GM23248 (cell line): Measurements from ENCODE around the gene SPOP. TPM values are rescaled to one million over a fixed set of nuclear protein-coding genes. Genes with fewer than 3 reads are reported as not detected.
"Not testable (repeated sequence)": the region's sequence is repeated elsewhere in the genome, so short reads cannot be mapped to it uniquely, and the experiment has no call there.

Experiments used
- DNase-seq: peaks from one replicate; pipeline ENCODE4 v3.0.0-alpha.2; 2015
- H2AFZ ChIP-seq: fragments of 200-600 bp; sonication (generic); 2 replicates; pipeline ENCODE4 v1.6.1; 2016; ENCODE audit warnings: antibody characterized with exemption
- H3F3A ChIP-seq: fragments of 200-600 bp; sonication (generic); 2 replicates; pipeline ENCODE4 v1.6.1; 2016; ENCODE audit warnings: mild to moderate bottlenecking, antibody characterized with exemption, mixed run types; ENCODE audit not compliant: insufficient read depth
- H3K27ac ChIP-seq: fragments of 200-600 bp; sonication (generic); 2 replicates; pipeline ENCODE4 v1.5.1; 2016; ENCODE audit warnings: mild to moderate bottlenecking
- H3K27me3 ChIP-seq: fragments of 200-600 bp; sonication (generic); replicated peaks from 2 replicates; pipeline ENCODE4 v1.6.1; 2016; ENCODE audit warnings: mild to moderate bottlenecking; ENCODE audit not compliant: insufficient read depth
- H3K36me3 ChIP-seq: fragments of 200-600 bp; sonication (generic); 2 replicates; pipeline ENCODE4 v1.6.1; 2016; ENCODE audit warnings: low read depth, mild to moderate bottlenecking
- H3K4me1 ChIP-seq: fragments of 200-600 bp; sonication (generic); 2 replicates; pipeline ENCODE4 v1.6.1; 2016; ENCODE audit warnings: mild to moderate bottlenecking; ENCODE audit not compliant: insufficient read depth
- H3K4me2 ChIP-seq: fragments of 200-600 bp; sonication (generic); one replicate; pipeline ENCODE4 v1.6.1; 2016; ENCODE audit warnings: mild to moderate bottlenecking; ENCODE audit not compliant: unreplicated experiment
- H3K4me3 ChIP-seq: fragments of 200-600 bp; sonication (generic); 2 replicates; pipeline ENCODE4 v1.5.1; 2016; ENCODE audit warnings: mild to moderate bottlenecking
- H3K79me2 ChIP-seq: fragments of 200-600 bp; sonication (generic); 2 replicates; pipeline ENCODE4 v1.6.1; 2016; ENCODE audit warnings: mild to moderate bottlenecking; ENCODE audit not compliant: insufficient read depth
- H3K9ac ChIP-seq: fragments of 200-600 bp; sonication (generic); 2 replicates; pipeline ENCODE4 v1.6.1; 2016; ENCODE audit warnings: mild to moderate bottlenecking
- H3K9me2 ChIP-seq: fragments of 200-600 bp; sonication (generic); 2 replicates; pipeline ENCODE4 v1.6.1; 2016; ENCODE audit warnings: mixed run types, mild to moderate bottlenecking, moderate library complexity; ENCODE audit not compliant: insufficient read depth
- H3K9me3 ChIP-seq: fragments of 200-600 bp; sonication (generic); one replicate; pipeline ENCODE4 v1.6.1; 2017; ENCODE audit warnings: low read depth
- H4K20me1 ChIP-seq: fragments of 200-600 bp; sonication (generic); 2 replicates; pipeline ENCODE4 v1.6.0; 2016; ENCODE audit not compliant: insufficient read depth
- EZH2 ChIP-seq: fragments of 200-600 bp; sonication (generic); IDR thresholded peaks from 2 replicates; pipeline ENCODE4 v1.6.1; 2018; ENCODE audit warnings: antibody characterized with exemption, mild to moderate bottlenecking; ENCODE audit not compliant: insufficient read depth, poor library complexity, severe bottlenecking
- EZH2phosphoT487 ChIP-seq: fragments of 200-600 bp; sonication (generic); IDR thresholded peaks from 2 replicates; pipeline ENCODE4 v1.6.1; 2018; ENCODE audit warnings: antibody characterized with exemption, moderate library complexity, mild to moderate bottlenecking, low read depth; ENCODE audit not compliant: insufficient read depth
- WGBS, 2 experiments: methylation state at CpG; one replicate each; pipeline ENCODE4 v1.1.6; 2015 to 2017; ENCODE audit warnings: low lambda C conversion rate in 2 of 2, low coverage in 1 of 2; ENCODE audit errors: missing lambda C conversion rate in 2 of 2; 5-methylcytosine and 5-hydroxymethylcytosine counted together
- in situ Hi-C: fragments of 300-500 bp; cut with MboI; formaldehyde crosslinking; loops from 2 replicates; pipeline ENCODE4 v1.15.0; 2020
- polyA plus RNA-seq: library from polyadenylated mRNA; unstranded; fragments of >200 nt; fragmentation: Nextera tagmentation; extraction: Ambion mirVana; gene quantifications from 2 replicates; pipeline ENCODE4 v1.2.1, GENCODE V29; 2016
- total RNA-seq: library from RNA; depleted of rRNA; stranded (reverse); fragments of >200 nt; shearing (Covaris generic); gene quantifications from 2 replicates; pipeline ENCODE4 v1.2.3, GENCODE V29; 2014

SPOP gene
- total and polyA plus RNA-seq, 2 experiments from 2014 or later = 64.1 to 69.8 TPM

- Histone ChIP-seq H2AFZ (no peak overlapping the region), H3K36me3 (no peaks in the 10 kb centered on the region), H3K27me3 (no peaks in the 10 kb centered on the region), H3K9ac (no peak overlapping the region), H3K9me3 (no peaks in the 10 kb centered on the region), H3K9me2 (no peaks in the 10 kb centered on the region), H3K4me2 (no peak overlapping the region), H3K27ac (no peak overlapping the region), H3K4me3 (no peak overlapping the region), H3F3A (no peaks in the 10 kb centered on the region), H3K4me1 (no peaks in the 10 kb centered on the region), H4K20me1 (no peaks in the 10 kb centered on the region), H3K79me2 (no peaks in the 10 kb centered on the region)
- in situ Hi-C loops = loop anchor here (5.0 to 25.0 kb wide), 2 partner anchors 111 to 416 kb away; partner anchors contain the start of gene DLX3
- no peak for DNase-seq
- WGBS, 2 experiments = 66 to 73% methylated on average over 6 of the region's 6 CpGs
- TF ChIP-seq EZH2phosphoT487 = no peak
- TF ChIP-seq EZH2 = no peak
Measured at GRCh38 chr17:49571283-49571682, 106.6 kb downstream of the SPOP start.

- no peak overlapping the region for H3K9ac ChIP-seq
- H3K9me2 ChIP-seq = no peaks in the 10 kb centered on the region
- no peaks in the 10 kb centered on the region for H3K4me1 ChIP-seq
- DNase-seq = no peak
- WGBS, 2 experiments = 47 to 55% methylated on average over 11 of the region's 11 CpGs
- H3K36me3 ChIP-seq = no peaks in the 10 kb centered on the region
- H3K4me3 ChIP-seq = no peak overlapping the region
- no peaks in the 10 kb centered on the region for H4K20me1 ChIP-seq
- H3K27ac ChIP-seq = no peak overlapping the region
- H3K27me3 ChIP-seq = no peaks in the 10 kb centered on the region
- H3F3A ChIP-seq = no peaks in the 10 kb centered on the region
- TF ChIP-seq EZH2phosphoT487 = no peak
- no peak for TF ChIP-seq EZH2
- no peaks in the 10 kb centered on the region for H3K9me3 ChIP-seq
- no peak overlapping the region for H2AFZ ChIP-seq
- no peaks in the 10 kb centered on the region for H3K79me2 ChIP-seq
- H3K4me2 ChIP-seq = no peak overlapping the region
- in situ Hi-C loops = loop anchor here (5.0 to 25.0 kb wide), 2 partner anchors 112 to 417 kb away; partner anchors contain the start of gene DLX3
Measured at GRCh38 chr17:49570540-49571242, 107.2 kb downstream of the SPOP start.

GRCh38 chr17:49568695-49569047, 109.2 kb downstream of the SPOP start:
- H3K79me2 ChIP-seq, H3F3A ChIP-seq, DNase-seq, H3K27me3 ChIP-seq, H3K9me3 ChIP-seq, H3K36me3 ChIP-seq, H4K20me1 ChIP-seq, H3K4me1 ChIP-seq, H3K9me2 ChIP-seq, H3K9ac ChIP-seq, H3K27ac ChIP-seq: not testable (repeated sequence)
- peak overlapping the region; percentile 95 for H3K4me2 ChIP-seq
- in situ Hi-C loops = loop anchor here (10.0 to 25.0 kb wide), 2 partner anchors 286 to 419 kb away; partner anchors contain the start of gene DLX3
- peak overlapping the region; percentile 80 for H3K4me3 ChIP-seq
- 59 to 60% methylated on average over 7 of the region's 7 CpGs for whole genome bisulfite sequencing, 2 experiments
- H2AFZ ChIP-seq = peak overlapping the region; percentile 99

GRCh38 chr17:49567871-49568694, 109.8 kb downstream of the SPOP start:
- Histone ChIP-seq H3K9me3 (no peaks in the 10 kb centered on the region), H3K9ac (peak overlapping the region; percentile 51; the same call in 1 of the 2 replicates), H3K27ac (no peak overlapping the region), H3F3A (no peaks in the 10 kb centered on the region), H3K4me2 (peak overlapping the region; percentile 95), H2AFZ (peak overlapping the region; percentile 99), H3K36me3 (no peaks in the 10 kb centered on the region), H4K20me1 (no peaks in the 10 kb centered on the region), H3K27me3 (no peaks in the 10 kb centered on the region), H3K9me2 (no peaks in the 10 kb centered on the region), H3K4me3 (peak overlapping the region; percentile 80), H3K79me2 (no peaks in the 10 kb centered on the region), H3K4me1 (no peaks in the 10 kb centered on the region)
- TF ChIP-seq EZH2phosphoT487 (no peak), EZH2 (no peak)
- peak; percentile 89 for DNase-seq
- in situ Hi-C loops = loop anchor here (10.0 to 25.0 kb wide), 2 partner anchors 287 to 419 kb away; partner anchors contain the start of gene DLX3
- WGBS, 2 experiments = 3% methylated on average over 42 of the region's 42 CpGs
